CD4-positive, alpha-beta T cell (primary cell): ENCODE measurements around the gene SART1. TPM values are rescaled to one million over a fixed set of nuclear protein-coding genes. Genes with fewer than 3 reads are reported as not detected.

ENCODE experiments used
- ATAC-seq: fragments of 200-7000 bp; cut with Tn5 transposase; one replicate; pipeline ENCODE4 v1.10.0; 2022; ENCODE audit warnings: mild to moderate bottlenecking; ENCODE audit not compliant: poor library complexity
- CTCF ChIA-PET: fragments of 350-600 bp; sonication (Branson Sonifier 250); formaldehyde crosslinking; loops from one replicate; lab custom pipeline; 2021; ENCODE audit warnings: antibody characterized with exemption, inconsistent platforms; lab: Charles Lee
- POLR2A ChIA-PET: fragments of 350-600 bp; sonication (Branson Sonifier 250); formaldehyde crosslinking; loops from one replicate; lab custom pipeline; 2021; ENCODE audit warnings: antibody characterized with exemption, inconsistent platforms; lab: Charles Lee
- DNase-seq, 14 experiments: peaks; one replicate each; pipeline ENCODE4 v3.0.0-alpha.2; 2013 to 2020; ENCODE audit warnings: mixed read lengths in 2 of 14
- H3K27ac ChIP-seq, 2 donors: one replicate each; pipeline versions ENCODE4 v1.5.1 to v1.7.0; 2013; ENCODE audit warnings: low read length in 2 of 2, low read depth in 1 of 2, mild to moderate bottlenecking in 1 of 2
- H3K27me3 ChIP-seq, 2 experiments: 1 replicate in 1 of 2; 2 replicates in 1 of 2; pipeline versions ENCODE4 v1.6.1 to v1.7.0; 2013; ENCODE audit warnings: low read length in 2 of 2, control low read depth in 1 of 2, mild to moderate bottlenecking in 1 of 2, moderate library complexity in 1 of 2; ENCODE audit not compliant: insufficient read depth in 2 of 2, control insufficient read depth in 1 of 2
- H3K36me3 ChIP-seq: one replicate; pipeline ENCODE4 v1.6.1; 2013; ENCODE audit warnings: low read length, control low read depth; ENCODE audit not compliant: insufficient read depth
- H3K4me1 ChIP-seq: one replicate; pipeline ENCODE4 v1.6.1; 2013; ENCODE audit warnings: low read length, control low read depth; ENCODE audit not compliant: insufficient read depth
- H3K4me3 ChIP-seq: one replicate; pipeline ENCODE4 v1.5.1; 2013; ENCODE audit warnings: mild to moderate bottlenecking, low read length, moderate library complexity
- H3K9me3 ChIP-seq, 2 experiments: 1 replicate in 1 of 2; 2 replicates in 1 of 2; pipeline versions ENCODE4 v1.6.1 to v1.7.0; 2013; ENCODE audit warnings: low read length in 2 of 2, mild to moderate bottlenecking in 2 of 2, control low read depth in 1 of 2, moderate library complexity in 1 of 2; ENCODE audit not compliant: control insufficient read depth in 1 of 2, insufficient read depth in 1 of 2
- H3K27ac Mint-ChIP-seq: one replicate; pipeline ENCODE4 v1.8.0; 2020; ENCODE audit warnings: mixed read lengths
- H3K27me3 Mint-ChIP-seq: one replicate; pipeline ENCODE4 v1.8.0; 2021; ENCODE audit warnings: mixed read lengths
- H3K36me3 Mint-ChIP-seq: one replicate; pipeline ENCODE4 v1.8.0; 2021; ENCODE audit warnings: low read depth, mixed read lengths
- H3K4me1 Mint-ChIP-seq: one replicate; pipeline ENCODE4 v1.8.0; 2021; ENCODE audit warnings: low read depth, mixed read lengths
- H3K4me3 Mint-ChIP-seq: one replicate; pipeline ENCODE4 v1.8.0; 2020; ENCODE audit warnings: mild to moderate bottlenecking, mixed read lengths
- H3K9me3 Mint-ChIP-seq: one replicate; pipeline ENCODE4 v1.8.0; 2020; ENCODE audit warnings: mixed read lengths
- CTCF ChIP-seq: fragments of 200-600 bp; IDR thresholded peaks from one replicate; pipeline ENCODE4 v1.8.0; 2022; ENCODE audit warnings: antibody characterized with exemption, mild to moderate bottlenecking
- intact Hi-C, 2 experiments: fragments of 100-400 bp; cut with DNase I in 1 of 2; cut with micrococcal nuclease in 1 of 2; formaldehyde crosslinking; loops; one replicate each; pipeline versions ENCODE4 v1.15.1 to v1.9.0; 2023 to 2025; cut with DNase I, micrococcal nuclease
- total RNA-seq, 174 experiments: library from RNA in 2 of 174; stranded (reverse) in 2 of 174; gene quantifications; one replicate each; pipeline ENCODE4 v1.2.3 and lab custom pipeline; 2021 to 2026

Gene SART1
- total RNA-seq, 2 experiments from 2014 or later: 78.6 to 80.2 TPM

DNA sequence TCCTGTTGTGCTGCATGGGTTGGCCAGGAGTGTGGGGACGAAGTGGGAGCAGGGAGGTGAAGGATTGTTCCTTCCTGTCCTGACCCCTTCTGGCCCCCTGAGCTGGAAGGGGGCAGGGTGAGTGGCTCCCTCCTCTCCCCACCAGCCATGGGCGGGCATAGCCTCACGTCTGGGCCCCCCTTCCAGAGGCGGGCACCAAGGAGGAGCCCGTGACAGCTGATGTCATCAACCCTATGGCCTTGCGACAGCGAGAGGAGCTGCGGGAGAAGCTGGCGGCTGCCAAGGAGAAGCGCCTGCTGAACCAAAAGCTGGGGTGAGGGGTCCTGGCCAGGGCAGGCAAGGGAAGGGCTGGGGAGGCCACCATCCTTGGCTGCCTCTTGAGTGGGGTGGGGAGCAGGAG, 3.4 kb downstream of the SART1 start:
- Mint-ChIP-seq H3K4me1 (peaks cover 34% of the 10 kb centered on the region), H3K4me3 (no peak overlapping the region), H3K27me3 (no peaks in the 10 kb centered on the region), H3K9me3 (no peaks in the 10 kb centered on the region), H3K27ac (no peak overlapping the region), H3K36me3 (peaks cover 85% of the 10 kb centered on the region)
- no peaks in the 10 kb centered on the region for H3K9me3 ChIP-seq
- DNase-seq (no peak), ATAC-seq (no peak)
- ChIA-PET CTCF (no interaction called here), POLR2A (no interaction called here)
- no peak for TF ChIP-seq CTCF
- H3K4me3 ChIP-seq: no peak overlapping the region
- intact Hi-C loops: no loop called here
- H3K36me3 ChIP-seq: peaks cover 63% of the 10 kb centered on the region
- no peaks in the 10 kb centered on the region for H3K27me3 ChIP-seq
- no peak overlapping the region for H3K27ac ChIP-seq
- peaks cover 32% of the 10 kb centered on the region for H3K4me1 ChIP-seq

GRCh38 chr11:65965986-65966762, 4.6 kb downstream of the SART1 start:
- Histone ChIP-seq H3K4me1 (peaks cover 25% of the 10 kb centered on the region), H3K36me3 (peaks cover 70% of the 10 kb centered on the region), H3K27me3 (no peaks in the 10 kb centered on the region), H3K27ac (no peak overlapping the region), H3K9me3 (no peaks in the 10 kb centered on the region), H3K4me3 (no peak overlapping the region)
- Mint-ChIP-seq H3K4me1 (peaks cover 31% of the 10 kb centered on the region), H3K27me3 (no peaks in the 10 kb centered on the region), H3K4me3 (no peak overlapping the region), H3K9me3 (no peaks in the 10 kb centered on the region), H3K27ac (no peak overlapping the region), H3K36me3 (peaks cover 93% of the 10 kb centered on the region)
- ATAC-seq (no peak), DNase-seq (no peak)
- intact Hi-C loops: no loop called here
- POLR2A ChIA-PET: no interaction called here
- no peak for TF ChIP-seq CTCF
- CTCF ChIA-PET: interaction anchor here (1.5 kb wide), 1 partner anchor 82 kb away, joined by 4 read pairs; no protein-coding TSS in a partner anchor

DNA sequence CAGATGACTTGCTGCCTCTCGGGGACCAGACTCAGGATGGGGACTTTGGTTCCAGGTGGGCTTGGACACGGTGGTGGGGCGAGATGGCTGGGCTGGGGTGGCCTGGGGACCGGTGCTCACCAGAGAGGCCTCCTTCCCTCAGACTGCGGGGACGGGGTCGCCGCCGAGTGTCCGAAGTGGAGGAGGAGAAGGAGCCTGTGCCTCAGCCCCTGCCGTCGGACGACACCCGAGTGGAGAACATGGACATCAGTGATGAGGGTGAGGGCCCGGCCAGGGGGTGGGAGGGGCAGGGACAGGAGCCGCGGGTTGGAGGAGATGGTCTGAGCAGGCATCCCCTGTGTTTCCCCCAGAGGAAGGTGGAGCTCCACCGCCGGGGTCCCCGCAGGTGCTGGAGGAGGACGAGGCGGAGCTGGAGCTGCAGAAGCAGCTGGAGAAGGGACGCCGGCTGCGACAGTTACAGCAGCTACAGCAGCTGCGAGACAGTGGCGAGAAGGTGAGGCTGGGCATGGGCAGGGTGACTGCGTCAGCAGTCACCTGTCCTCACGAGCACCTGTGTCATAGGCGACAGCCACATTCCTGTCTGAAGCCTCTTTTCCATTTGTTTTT, 5.9 kb downstream of the SART1 start:
- no peak overlapping the region for H3K27ac ChIP-seq
- no peak overlapping the region for H3K4me3 ChIP-seq
- no peaks in the 10 kb centered on the region for H3K27me3 ChIP-seq
- no peak overlapping the region for H3K27ac Mint-ChIP-seq
- H3K27me3 Mint-ChIP-seq: no peaks in the 10 kb centered on the region
- CTCF ChIA-PET: interaction anchor here (0.7 kb wide), 1 partner anchor 106 kb away, joined by 4 read pairs; no protein-coding TSS in a partner anchor
- no peak for ATAC-seq
- peaks cover 78% of the 10 kb centered on the region for H3K36me3 ChIP-seq
- peaks cover 92% of the 10 kb centered on the region for H3K36me3 Mint-ChIP-seq
- H3K9me3 ChIP-seq: no peaks in the 10 kb centered on the region
- H3K4me3 Mint-ChIP-seq: no peak overlapping the region
- POLR2A ChIA-PET: no interaction called here
- no peak for DNase-seq
- intact Hi-C loops: no loop called here
- H3K4me1 ChIP-seq: peaks cover 20% of the 10 kb centered on the region
- no peaks in the 10 kb centered on the region for H3K9me3 Mint-ChIP-seq
- no peak for TF ChIP-seq CTCF
- peaks cover 21% of the 10 kb centered on the region for H3K4me1 Mint-ChIP-seq
